HG03460 (cell line): ENCODE results near the gene ASTL.

Experiments used
- ATAC-seq: cut with Tn5 transposase; IDR thresholded peaks from one replicate; pipeline ENCODE4 v1.9.1; 2021; ENCODE audit not compliant: unreplicated experiment

ASTL gene

GRCh38 chr2:96083989-96084857 lies 54.1 kb downstream of the ASTL start:
- no peak for ATAC-seq

- ATAC-seq: no peak
Observed at GRCh38 chr2:96083064-96083939, 55.0 kb downstream of the ASTL start.

- ATAC-seq: no peak
Observed at GRCh38 chr2:96082211-96083063, 55.9 kb downstream of the ASTL start.

GRCh38 chr2:96081042-96081441 lies 57.3 kb downstream of the ASTL start:
- ATAC-seq: no peak

- ATAC-seq: no peak
Observed at GRCh38 chr2:96075199-96075771, 63.0 kb downstream of the ASTL start.

- no peak for ATAC-seq
Observed at GRCh38 chr2:96074156-96074555, 64.1 kb downstream of the ASTL start.

GRCh38 chr2:96073170-96073775 lies 65.0 kb downstream of the ASTL start:
- no peak for ATAC-seq
